NCI-H187 treated with DMSO at 0.1 percent for 48 hours (cell line): ENCODE results near the gene ZC3H18.
"Not testable (repeated sequence)": the region's sequence is repeated elsewhere in the genome, so short reads cannot be mapped to it uniquely, and the experiment has no call there.

Experiments
- DNase-seq: peaks from one replicate; lab custom pipeline; 2025; lab: John Stamatoyannopoulos, UW

ZC3H18 gene

DNA sequence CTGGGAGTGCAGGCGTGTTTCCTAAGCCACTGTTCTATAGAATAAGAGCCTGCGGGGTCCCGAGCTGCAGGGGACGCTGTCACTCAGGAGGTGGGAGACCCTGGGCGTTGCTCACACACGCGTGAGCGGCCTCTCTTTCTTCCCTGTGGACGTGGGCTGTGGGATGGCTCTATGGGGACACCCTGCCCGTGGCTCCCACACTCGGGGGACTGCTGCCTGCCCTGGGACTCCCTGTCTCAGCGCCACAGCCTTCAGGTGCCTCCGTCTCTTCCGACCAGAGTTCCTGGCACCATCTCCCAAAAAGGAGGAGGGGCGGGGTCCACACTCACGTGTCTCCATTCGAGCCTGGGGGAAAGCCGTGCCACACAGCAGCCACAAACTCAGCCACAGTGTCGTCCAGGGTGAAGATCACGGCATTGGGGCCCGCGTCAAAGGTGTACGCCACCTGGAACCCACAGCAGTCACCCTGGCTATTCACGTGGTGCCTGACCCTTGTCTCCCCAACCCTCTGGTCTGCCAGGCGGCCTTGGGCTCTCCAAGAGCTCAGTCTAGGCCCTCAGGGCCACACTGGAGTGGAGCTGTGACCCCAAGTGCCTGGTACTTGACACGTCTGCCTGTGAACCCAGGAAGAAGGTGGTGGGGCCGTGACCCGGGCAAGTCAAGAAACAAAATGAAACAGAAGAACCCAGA lies 84.3 kb downstream of the ZC3H18 start:
- DNase-seq = no peak

DNA sequence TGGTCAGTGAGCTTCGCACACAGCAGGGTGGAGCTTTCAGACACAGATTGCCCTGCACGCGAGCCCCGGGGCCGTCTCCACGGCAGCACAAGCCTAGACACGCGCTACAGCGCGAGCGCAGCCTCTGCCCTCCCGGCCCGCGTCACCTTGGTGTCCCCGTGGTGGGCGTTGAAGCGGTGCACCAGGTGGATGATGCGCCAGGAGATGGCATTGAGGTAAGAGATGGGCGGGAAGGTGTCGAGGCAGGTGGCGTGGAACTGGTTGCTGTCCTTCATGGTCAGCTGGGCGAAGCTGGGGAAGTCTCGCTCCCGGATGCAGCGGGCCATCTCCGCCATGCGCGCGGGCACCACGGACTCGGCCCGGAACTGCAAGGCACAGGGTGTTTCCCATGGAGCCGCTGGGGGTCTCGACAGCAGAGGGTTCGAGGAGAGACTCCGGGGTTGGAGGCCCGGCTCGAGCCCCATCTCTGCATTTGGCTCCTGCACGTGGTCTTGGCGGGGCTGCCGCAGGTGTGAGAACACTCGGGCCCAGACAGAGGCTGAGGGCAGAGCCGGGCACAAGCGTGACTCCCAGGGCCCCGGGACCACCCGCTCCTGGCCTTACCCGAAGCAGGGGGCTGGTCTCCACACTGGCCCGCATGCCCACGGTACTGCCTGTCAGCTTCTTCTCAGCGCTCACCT lies 85.0 kb downstream of the ZC3H18 start:
- no peak for DNase-seq

DNA sequence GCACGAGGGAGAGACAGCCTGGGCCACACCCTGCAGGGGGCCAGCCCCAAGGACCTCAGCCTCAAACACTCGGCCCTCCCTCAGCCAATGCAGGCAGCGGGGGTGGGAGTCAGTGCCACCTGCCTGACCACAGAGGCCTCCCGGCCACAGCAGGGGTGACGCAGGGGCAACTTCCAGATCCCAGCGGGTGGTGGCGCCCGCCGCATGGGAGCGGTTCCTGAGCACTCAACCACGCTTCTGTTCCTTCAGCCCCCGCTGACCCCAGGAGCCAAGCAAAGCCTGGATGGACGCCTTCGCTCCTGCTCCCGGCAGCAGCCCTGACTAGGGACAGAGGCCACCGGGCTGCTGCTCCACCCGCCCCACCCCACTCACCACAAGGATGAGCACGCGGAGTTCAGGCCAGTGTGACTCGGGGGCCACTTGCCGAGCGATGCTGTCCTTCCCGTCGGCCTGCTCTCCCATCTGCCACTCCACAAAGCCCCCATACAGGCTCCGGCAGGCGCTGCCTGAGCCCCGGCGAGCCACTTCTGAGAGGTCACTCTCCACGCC lies 85.6 kb downstream of the ZC3H18 start:
- no peak for DNase-seq

DNA sequence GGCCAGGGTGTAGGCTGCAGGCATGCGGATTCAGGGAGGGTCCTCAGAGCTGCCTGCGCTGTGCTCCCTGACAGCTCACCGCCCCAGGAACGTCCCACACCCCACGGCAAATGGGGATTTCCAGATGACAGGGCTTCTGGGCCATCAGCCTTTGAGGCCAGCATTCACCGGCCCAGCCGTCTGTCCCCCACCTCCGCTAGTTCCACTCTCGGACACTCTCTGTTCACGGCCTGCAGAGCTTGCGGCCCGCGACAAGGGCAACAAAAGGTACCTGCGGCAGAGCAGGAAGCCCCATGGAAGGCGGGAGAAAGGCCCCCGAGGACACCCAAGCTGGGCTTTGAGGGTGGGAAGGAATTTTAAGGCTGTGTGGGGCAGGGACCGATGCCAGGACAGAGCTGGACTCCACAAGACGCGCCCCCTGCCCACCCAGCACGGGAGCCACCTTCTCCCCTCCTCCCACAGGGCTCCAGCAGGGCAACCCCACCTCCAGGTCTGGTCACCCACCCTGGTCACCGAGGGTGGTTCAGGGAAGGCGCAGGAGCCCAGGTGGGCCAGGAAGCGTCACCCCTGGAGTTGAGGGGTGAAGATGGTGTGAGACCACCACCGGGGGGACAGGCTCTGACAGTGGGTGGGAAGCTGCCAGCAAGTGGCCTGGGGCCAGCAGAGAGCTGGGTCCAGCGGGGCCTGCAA lies 86.2 kb downstream of the ZC3H18 start:
- DNase-seq = no peak

DNA sequence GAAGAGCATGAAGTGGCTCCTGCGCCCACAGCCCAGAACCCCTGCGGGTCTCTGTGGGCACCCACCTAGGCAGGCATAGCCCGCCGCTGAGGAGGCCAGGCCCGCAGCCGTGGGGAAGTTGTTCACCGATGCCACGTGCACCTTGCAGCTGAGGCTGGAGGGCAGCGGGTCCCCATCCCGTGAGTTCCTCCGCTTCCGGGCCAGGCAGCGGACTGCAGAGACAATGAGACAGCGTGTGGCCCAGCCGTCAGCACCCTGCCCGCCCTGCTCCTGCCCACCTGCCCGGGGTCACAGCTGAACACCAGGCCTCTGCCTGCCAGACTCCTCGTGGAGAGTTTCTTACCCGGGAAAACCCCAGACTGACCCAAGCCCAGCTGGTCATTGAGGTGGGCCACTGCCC lies 87.2 kb downstream of the ZC3H18 start:
- DNase-seq = no peak

DNA sequence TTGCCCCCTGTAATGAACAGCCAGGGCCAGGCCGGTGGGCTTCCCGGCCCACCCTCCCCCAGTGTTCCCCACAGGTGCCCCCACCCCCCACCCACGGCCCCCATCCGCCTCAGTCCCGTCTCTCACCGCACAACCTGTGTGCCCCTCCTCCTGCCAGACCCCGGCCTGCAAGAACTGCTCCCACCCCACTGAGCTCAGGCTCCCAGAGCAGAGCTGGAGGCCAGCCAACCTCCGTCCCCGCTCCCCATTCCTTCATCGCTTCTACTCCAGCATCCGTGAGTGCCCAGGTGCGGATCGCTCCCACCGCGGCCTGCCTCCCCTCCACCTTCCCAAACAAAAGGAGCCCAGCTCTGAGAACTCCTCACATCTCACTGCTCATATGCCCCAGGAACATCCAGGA lies 88.5 kb downstream of the ZC3H18 start:
- DNase-seq = no peak

DNA sequence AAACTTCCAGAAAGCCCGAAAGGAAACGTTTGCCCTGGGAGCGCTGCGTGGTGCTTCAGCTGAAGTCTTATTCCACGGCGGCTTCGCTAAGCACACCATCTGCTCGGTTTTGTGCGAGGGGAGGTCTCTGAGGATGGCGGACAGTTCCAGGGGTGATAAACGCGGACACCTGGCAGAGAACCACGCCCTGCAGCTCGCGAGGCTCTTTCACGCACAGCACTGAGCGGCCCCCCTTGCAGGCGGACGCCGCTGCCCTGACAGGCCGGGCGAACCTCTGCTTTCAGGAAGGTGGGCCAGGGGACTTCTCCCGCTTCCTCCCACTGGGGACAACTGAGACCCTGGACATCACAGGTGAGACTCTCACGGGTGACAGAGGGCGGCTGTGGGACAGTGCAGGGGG lies 89.0 kb downstream of the ZC3H18 start:
- no peak for DNase-seq

DNA sequence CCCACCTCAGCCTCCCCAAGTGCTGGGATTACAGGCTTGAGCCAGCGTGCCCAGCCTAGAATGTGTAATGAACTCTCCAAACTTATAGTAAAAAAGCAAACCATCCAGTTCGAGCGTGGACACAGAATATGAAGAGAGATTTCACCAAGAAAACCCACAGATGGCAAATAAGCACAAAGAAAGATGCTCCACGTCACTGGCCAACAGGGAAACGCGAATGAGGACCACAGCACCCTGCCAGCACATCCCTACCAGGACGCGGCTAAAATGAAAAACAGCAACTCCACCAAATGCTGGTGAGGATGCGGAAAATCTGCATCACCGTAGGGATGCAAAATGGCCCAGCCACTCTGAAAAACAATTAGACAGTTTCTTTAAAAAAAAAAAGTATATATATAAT lies 91.3 kb downstream of the ZC3H18 start:
- DNase-seq = no peak

DNA sequence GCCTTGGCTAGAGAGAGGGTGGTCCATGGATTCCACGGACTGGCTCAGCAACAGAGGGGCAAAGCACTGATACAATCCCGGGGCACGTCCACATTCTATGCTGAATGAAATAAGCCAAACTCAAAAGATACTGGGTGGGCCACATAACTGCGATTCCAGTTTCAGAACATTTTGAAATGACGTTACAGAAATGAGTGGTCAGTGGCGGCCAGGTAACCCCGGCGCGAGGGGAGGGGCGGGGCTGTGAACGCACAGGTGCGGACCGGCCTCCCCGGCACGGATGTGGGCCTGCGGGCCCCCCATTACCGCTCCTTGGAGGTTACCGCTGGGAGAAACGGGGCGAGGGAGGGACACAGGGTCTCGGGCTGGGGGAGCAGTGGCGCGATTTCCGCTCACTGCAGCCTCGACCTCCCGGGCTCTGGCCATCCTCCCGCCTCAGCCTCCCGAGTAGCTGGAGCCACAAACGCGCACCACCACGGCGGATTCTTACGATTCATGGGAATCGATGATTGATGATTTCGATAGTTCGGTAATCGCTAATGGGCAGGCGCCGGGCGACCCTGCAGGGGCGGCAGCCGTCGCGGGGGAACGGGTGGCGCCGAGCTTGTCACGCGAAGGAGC lies 92.1 kb downstream of the ZC3H18 start:
- DNase-seq = no peak

DNA sequence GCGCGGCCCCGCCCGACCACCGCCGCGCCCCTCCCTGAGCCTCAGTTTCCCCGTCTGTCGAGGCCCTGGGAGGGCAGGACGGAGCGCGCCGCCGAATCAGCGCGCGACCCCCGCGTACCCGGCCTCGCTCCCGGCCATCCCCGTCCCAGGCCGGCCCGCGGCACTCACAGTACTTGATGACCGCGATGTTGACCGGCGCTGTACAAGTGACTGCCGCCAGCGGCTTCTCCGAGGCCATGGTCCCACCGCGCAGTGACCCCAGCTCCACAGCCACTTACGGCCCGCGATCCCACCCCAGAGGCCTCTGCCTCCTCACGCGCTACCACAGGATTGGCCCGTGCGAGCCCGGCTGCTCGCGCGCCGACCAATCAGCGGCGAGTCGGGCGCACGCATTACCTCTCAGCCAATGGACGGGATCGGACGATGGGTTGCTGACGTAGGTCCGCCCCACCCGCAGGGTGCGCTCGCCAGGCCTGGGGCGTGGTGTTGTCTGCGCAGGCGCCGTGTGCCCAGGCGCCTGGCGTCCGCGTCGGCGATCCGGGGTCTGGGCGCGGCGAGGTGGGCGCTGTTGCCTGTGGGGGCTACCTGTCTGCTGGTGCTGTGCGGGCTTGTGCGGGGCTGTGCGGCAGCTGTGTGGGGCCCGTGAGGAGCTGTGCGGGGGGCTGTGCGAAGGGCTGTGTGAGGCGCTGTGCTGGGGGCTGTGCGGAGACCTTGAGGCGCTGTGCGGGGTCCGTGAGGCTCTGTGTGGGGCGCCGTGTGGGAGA lies 92.8 kb downstream of the ZC3H18 start, which contains the start of gene MVD:
Gene MVD, minus strand, starts transcription at position 249 of the 764 bp plus-strand sequence. Its CDS starts 11 bp downstream, at position 238.
- DNase-seq = no peak

DNA sequence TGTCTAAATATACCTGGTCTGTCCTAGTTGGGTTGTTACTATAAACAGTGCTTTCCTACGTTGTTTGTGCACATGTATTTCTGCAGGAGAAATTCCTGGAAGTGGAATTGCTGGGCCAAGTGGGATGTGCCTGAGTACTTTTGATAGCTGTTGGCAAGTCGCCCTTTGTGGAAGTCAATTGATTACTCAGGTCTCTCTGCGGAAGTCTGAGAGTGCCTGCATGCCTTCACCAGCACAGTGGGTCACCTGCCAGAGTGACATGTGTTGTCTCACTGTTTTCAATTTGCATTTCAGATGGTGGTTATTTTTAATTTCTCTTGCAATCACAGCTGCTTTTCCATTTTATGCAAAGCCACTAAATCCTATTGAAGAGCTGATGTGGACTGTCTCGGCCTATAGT lies 94.9 kb downstream of the ZC3H18 start:
- no peak for DNase-seq

DNA sequence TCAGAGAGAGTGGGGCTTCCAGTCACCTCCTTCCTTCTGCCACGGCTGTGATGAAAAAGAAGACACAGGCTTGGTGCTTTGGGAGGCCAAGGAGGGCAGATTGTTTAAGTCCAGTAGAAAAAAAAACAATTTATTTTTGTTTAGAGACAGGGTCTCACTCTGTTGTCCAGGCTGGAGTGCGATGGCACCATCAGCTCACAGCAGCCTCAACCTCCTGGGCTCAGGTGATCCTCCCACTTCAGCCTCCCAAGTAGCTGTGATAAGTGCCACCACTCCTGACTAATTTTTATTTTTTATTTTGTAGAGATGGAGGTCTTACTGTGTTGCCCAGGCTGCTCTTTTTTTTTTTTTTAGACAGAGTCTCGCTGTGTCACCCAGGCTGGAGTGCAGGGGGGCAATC lies 95.4 kb downstream of the ZC3H18 start:
- no peak for DNase-seq

DNA sequence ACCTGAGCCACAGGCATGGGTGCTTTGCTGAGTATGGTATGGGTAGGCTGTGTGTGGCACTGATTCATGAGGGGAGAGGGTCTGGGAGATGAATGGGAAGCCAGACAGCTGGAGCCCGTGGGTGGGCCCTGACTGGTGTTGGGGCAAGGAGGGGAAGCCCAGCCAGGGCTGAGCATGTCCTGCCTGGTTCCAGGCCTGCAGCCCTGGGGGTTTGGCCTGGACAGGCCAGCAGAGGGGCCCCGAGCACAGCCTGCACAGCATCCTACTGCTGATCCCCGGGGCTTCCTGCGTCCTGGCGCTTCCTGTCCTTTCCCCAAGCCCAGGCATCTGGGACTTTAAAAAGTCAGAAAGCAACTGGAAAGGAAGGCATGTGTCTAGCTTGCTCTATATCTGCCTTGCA lies 97.3 kb downstream of the ZC3H18 start:
- DNase-seq = no peak

DNA sequence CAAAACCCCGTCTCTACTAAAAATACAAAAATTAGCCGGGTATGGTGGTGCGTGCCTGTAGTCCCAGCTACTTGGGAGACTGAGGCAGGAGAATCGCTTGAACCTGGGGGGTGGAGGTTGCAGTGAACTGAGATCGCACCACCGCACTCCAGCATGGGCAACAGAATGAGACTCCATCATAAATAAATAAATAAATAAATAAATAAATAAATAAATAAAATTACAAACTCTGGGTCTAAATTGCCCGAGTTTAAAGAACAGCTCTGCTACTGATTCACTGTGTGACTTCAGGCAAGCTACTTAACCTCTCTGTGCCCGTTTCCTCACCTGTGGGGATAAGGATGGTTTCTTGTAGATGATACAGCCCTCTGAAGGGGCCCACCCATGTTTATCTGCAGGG lies 99.3 kb downstream of the ZC3H18 start:
- DNase-seq = not testable (repeated sequence)

DNA sequence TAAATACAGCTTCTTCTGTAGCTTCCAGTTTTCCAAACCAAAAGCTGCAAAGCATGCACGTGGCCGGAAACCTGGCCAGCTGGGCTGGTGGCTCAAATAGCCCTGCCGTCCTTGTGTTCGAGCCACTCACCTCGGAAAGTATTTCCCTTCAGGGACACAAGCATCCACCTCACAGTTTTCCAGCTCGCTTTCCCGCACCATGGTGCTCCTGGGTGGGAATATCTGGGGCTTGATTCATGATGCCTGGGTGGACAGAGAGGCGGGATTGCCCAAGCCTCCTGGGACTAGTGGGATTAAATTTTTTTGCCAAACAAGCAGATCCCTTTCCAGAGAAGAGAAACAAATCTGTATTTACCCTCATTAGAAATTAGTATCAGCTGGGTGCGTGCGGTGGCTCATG lies 99.8 kb downstream of the ZC3H18 start:
- no peak for DNase-seq

DNA sequence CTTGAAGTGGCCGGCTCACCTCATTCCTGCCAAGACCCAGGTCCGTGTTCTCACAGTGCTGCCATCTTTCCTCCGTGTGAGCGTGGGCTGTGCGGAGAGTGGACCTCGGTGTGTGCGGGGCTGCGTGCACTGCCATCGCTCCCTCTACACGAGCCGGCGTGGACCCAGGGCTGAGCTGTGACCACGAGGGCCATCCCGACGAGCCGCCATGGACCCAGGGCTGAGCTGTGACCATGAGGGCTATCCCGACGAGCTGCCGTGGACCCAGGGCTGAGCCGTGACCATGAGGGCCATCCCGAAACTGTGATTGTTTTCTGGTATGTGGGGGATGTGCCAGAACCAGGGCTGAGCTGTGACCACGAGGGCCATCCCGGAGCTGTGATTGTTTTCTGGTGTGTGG lies 101.6 kb downstream of the ZC3H18 start:
- no peak for DNase-seq

DNA sequence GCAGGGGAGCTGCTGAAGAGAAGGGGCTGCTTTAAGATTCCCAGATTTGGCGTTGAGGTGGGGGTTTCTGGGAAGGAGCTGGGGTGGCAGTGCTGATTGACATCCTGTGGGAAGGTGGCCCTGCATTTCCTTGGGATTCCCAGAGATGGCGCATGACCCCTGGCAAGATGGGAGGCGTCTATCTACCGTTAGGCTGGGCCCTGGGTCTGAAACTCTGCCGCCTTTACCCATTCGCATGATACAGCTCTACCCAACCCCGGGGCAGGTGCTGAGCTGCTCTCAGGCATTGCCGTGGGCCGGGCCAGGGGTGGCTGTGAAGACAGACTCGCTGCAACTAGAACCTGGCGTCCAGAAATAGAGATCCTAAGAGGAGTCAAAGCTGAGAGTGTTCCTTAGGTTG lies 102.6 kb downstream of the ZC3H18 start:
- no peak for DNase-seq

DNA sequence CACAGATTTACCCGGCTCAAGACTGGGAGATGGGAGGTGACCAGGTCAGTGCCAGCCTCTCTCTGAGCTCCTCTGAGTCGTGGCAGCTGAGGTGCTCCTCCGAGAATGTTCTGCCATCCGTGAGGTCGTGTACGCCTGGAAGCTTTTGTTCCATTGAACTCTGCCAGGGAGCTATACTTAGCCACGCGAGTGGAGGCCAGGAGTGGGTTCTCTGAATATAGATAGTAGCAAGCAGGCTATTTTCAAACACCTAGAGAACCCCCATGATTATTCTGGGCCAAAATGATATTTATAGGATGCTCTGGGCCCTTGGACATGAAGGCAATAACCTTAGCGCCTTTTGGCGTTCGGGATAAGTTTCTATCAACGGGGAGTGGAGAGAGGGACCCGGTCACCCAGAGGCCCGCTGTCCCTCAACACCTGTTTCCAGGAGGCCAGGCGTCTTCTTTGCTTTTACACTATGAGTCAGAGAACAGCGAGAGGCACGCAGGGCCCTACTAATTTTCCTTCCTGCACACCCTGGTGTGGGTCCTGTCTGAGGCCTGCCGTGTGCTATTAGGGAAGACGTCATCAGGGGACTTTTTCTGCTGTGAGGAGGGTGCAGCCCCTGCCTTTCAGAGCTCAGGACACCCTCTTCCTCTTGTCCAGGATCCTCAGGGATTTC lies 103.6 kb downstream of the ZC3H18 start:
- no peak for DNase-seq

DNA sequence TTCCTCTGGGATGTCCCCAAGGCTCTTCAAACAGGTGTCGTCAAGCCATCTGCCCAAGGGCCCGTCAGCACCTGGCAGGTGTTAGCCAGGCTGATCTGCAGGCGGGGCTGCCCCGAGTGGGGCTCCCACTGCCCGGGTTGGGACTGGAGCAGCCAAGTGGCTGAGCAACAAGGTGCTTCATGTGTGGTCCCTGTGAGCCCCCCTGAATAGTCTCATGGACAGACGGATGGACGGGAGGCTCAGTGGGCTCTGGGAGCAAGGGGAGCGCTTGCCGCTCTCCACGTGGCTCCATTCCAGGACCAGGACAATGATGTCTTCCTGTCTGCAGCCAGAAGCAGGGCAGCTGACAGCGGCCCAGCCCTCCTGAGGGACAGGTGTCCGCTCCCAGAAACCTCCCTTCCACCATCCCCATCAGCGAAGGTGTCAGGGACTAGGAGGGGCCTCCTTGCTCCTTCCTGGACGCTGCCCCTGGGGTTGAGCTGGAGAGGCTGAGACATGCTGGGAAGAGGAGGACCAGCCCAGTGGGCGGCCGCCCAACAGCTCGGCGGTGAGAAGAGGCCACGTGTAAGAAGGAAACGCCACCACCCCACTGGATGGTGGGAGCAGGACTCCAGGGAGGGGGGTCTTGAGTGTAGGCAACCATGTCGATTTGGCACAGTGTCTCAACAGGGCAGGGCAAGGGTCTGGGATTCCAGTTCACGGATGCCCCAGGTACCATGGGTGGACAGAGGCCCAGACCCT lies 106.5 kb downstream of the ZC3H18 start:
- no peak for DNase-seq

DNA sequence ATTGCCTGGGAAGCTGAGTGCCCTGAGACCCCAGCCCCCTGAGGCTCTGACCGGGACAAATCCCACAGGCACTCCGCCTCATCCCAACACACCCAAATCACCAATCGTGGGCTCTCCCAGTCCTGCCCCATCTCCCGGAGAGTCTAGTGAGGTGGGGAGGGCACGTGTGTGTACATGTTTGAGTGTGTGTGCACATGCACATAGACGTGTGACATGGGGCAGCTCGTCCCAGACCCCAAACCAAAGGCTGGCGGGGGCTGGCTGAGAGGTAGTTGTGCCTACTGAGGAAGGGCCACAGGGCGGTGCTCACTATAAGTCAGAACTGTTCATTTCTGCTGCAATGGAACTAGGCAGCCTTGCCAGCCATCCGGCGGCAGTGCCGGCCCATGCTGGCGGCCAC lies 107.5 kb downstream of the ZC3H18 start:
- DNase-seq = no peak
